ENCODE measurements around the gene ANKRD2. TPM values are rescaled to one million over a fixed set of nuclear protein-coding genes. Genes with fewer than 3 reads are reported as not detected.

Gene ANKRD2
- total RNA-seq, 3 donors from 2014 or later (not counting 1 experiment from before 2014, with no cell fraction given), result not detected

DNA sequence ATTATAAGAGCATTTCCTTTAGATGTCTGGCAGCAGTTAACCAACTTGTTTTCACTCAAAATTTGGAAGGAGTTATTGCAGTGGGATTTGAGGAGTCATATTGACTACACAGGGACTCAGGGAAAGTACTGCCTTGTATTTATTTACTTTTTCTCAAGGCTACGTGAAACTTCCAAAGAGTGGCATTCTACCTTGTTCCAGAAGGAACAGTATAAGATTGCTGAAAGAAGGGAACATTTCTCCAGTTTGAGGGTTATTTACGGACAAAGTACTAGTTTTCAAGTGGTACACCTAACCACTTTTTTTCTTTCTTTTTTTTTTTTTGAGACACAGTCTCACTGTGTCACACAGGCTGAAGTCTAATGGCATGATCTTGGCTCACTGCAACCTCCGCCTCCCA, 55.6 kb downstream of the ANKRD2 start:
- whole genome bisulfite sequencing (ENCODE audit: insufficient coverage), result 89% methylated on average over 3 of the region's 3 CpGs
- ATAC-seq, result no peak
- intact Hi-C loops (cut with micrococcal nuclease), result no loop called here

GRCh38 chr10:97629289-97629688, 56.7 kb downstream of the ANKRD2 start:
- Mint-ChIP-seq H3K27ac (no peak overlapping the region), H3K4me3 (no peak overlapping the region), H3K9me3 (no peaks in the 10 kb centered on the region), H3K36me3 (no peaks in the 10 kb centered on the region), H3K4me1 (peaks cover 14% of the 10 kb centered on the region in 2 donors), H3K27me3 (ENCODE audit: low read depth in 2 of 2) (peaks cover 4 to 7% of the 10 kb centered on the region in 2 donors)
- Histone ChIP-seq H3K4me1 (ENCODE audit: control insufficient read depth, insufficient read depth, low read length) (peaks cover 12% of the 10 kb centered on the region), H3K4me3 (ENCODE audit: low read length) (no peak overlapping the region), H3K27ac (ENCODE audit: low read length) (no peak overlapping the region), H3K27me3 (ENCODE audit: control insufficient read depth, insufficient read depth, low read length) (no peaks in the 10 kb centered on the region), H3K36me3 (ENCODE audit: control insufficient read depth, insufficient read depth, low read length) (no peaks in the 10 kb centered on the region), H3K9me3 (ENCODE audit: control insufficient read depth, insufficient read depth, low read length) (no peaks in the 10 kb centered on the region)
- intact Hi-C loops (cut with micrococcal nuclease), result no loop called here
- DNase-seq (no peak), ATAC-seq (no peak)
- TF ChIP-seq, protein P1, sequence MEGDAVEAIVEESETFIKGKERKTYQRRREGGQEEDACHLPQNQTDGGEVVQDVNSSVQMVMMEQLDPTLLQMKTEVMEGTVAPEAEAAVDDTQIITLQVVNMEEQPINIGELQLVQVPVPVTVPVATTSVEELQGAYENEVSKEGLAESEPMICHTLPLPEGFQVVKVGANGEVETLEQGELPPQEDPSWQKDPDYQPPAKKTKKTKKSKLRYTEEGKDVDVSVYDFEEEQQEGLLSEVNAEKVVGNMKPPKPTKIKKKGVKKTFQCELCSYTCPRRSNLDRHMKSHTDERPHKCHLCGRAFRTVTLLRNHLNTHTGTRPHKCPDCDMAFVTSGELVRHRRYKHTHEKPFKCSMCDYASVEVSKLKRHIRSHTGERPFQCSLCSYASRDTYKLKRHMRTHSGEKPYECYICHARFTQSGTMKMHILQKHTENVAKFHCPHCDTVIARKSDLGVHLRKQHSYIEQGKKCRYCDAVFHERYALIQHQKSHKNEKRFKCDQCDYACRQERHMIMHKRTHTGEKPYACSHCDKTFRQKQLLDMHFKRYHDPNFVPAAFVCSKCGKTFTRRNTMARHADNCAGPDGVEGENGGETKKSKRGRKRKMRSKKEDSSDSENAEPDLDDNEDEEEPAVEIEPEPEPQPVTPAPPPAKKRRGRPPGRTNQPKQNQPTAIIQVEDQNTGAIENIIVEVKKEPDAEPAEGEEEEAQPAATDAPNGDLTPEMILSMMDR (IDR thresholded peaks at IDR 0.05), result no peak
- WGBS (ENCODE audit: insufficient coverage), result 84% methylated on average over 3 of the region's 5 CpGs

More for the DNA sequence above, 55.6 kb downstream of the ANKRD2 start:
- Histone ChIP-seq H3K36me3 (ENCODE audit: control insufficient read depth, insufficient read depth, low read length) (no peaks in the 10 kb centered on the region), H3K4me3 (ENCODE audit: low read length) (no peak overlapping the region), H3K4me1 (ENCODE audit: control insufficient read depth, insufficient read depth, low read length) (peaks cover 6% of the 10 kb centered on the region), H3K27ac (ENCODE audit: low read length) (no peak overlapping the region), H3K9me3 (ENCODE audit: control insufficient read depth, insufficient read depth, low read length) (no peaks in the 10 kb centered on the region), H3K27me3 (ENCODE audit: control insufficient read depth, insufficient read depth, low read length) (no peaks in the 10 kb centered on the region)
- Mint-ChIP-seq H3K4me3 (no peak overlapping the region), H3K36me3 (no peaks in the 10 kb centered on the region), H3K9me3 (no peaks in the 10 kb centered on the region), H3K4me1 (peaks cover 6 to 9% of the 10 kb centered on the region in 2 donors), H3K27me3 (ENCODE audit: low read depth in 2 of 2) (peaks cover 1 to 3% of the 10 kb centered on the region in 2 donors), H3K27ac (no peak overlapping the region)
- TF ChIP-seq, protein P1 (IDR thresholded peaks at IDR 0.05), result no peak
- DNase-seq, result no peak

GRCh38 chr10:97631098-97631497, 58.5 kb downstream of the ANKRD2 start:
- no peaks in the 10 kb centered on the region for H3K9me3 Mint-ChIP-seq
- no peak overlapping the region for H3K27ac Mint-ChIP-seq
- intact Hi-C loops (cut with micrococcal nuclease), result no loop called here
- H3K4me3 Mint-ChIP-seq, result no peak overlapping the region
- Histone ChIP-seq H3K4me3 (ENCODE audit: low read length) (no peak overlapping the region), H3K9me3 (ENCODE audit: control insufficient read depth, insufficient read depth, low read length) (no peaks in the 10 kb centered on the region), H3K4me1 (ENCODE audit: control insufficient read depth, insufficient read depth, low read length) (peaks cover 12% of the 10 kb centered on the region), H3K36me3 (ENCODE audit: control insufficient read depth, insufficient read depth, low read length) (no peaks in the 10 kb centered on the region), H3K27me3 (ENCODE audit: control insufficient read depth, insufficient read depth, low read length) (no peaks in the 10 kb centered on the region), H3K27ac (ENCODE audit: low read length) (no peak overlapping the region)
- H3K27me3 Mint-ChIP-seq (ENCODE audit: low read depth in 2 of 2), result peaks cover 4 to 7% of the 10 kb centered on the region in 2 donors
- DNase-seq, result no peak
- H3K36me3 Mint-ChIP-seq, result no peaks in the 10 kb centered on the region
- H3K4me1 Mint-ChIP-seq, result peaks cover 14% of the 10 kb centered on the region in 2 donors
- no peak for ATAC-seq
- TF ChIP-seq, protein P1 (IDR thresholded peaks at IDR 0.05), result no peak

All from natural killer cell (primary cell).